Neural cell (in vitro differentiated cells): Measurements from ENCODE around the gene EID2. TPM values are rescaled to one million over a fixed set of nuclear protein-coding genes. Genes with fewer than 3 reads are reported as not detected.

ENCODE experiments used
- H2AFZ ChIP-seq: fragments of 200-600, 300-800 bp; sonication (generic), shearing (Covaris generic); 2 replicates; pipeline ENCODE4 v1.6.0; 2014; ENCODE audit warnings: low read depth, mild to moderate bottlenecking, antibody characterized with exemption, low read length, moderate library complexity
- H3F3A ChIP-seq: fragments of 200-600 bp; shearing (Covaris generic); 2 replicates; pipeline ENCODE4 v1.6.1; 2016; ENCODE audit warnings: mild to moderate bottlenecking, moderate library complexity, mixed read lengths, antibody characterized with exemption, low read length; ENCODE audit not compliant: insufficient read depth, poor library complexity, severe bottlenecking
- H3K27ac ChIP-seq: fragments of 200-600, 300-800 bp; sonication (generic), shearing (Covaris generic); 2 replicates; pipeline ENCODE4 v1.5.1; 2014; ENCODE audit warnings: mild to moderate bottlenecking, low read length, moderate library complexity
- H3K27me3 ChIP-seq: fragments of 300-800, 200-600 bp; sonication (generic), shearing (Covaris generic); 2 replicates; pipeline ENCODE4 v1.6.0; 2014; ENCODE audit warnings: mild to moderate bottlenecking, low read depth, low read length, moderate library complexity; ENCODE audit not compliant: insufficient read depth
- H3K36me3 ChIP-seq: fragments of 300-800, 200-600 bp; sonication (generic), shearing (Covaris generic); 2 replicates; pipeline ENCODE4 v1.5.1; 2014; ENCODE audit warnings: mild to moderate bottlenecking, antibody characterized with exemption, low read length, moderate library complexity; ENCODE audit not compliant: insufficient read depth
- H3K4me2 ChIP-seq: fragments of 300-800, 200-600 bp; sonication (generic), shearing (Covaris generic); 2 replicates; pipeline ENCODE4 v1.6.0; 2014; ENCODE audit warnings: mild to moderate bottlenecking, low read length
- H3K4me3 ChIP-seq: fragments of 300-800, 200-600 bp; sonication (generic), shearing (Covaris generic); 2 replicates; pipeline ENCODE4 v1.5.1; 2014; ENCODE audit warnings: mild to moderate bottlenecking, low read length, moderate library complexity
- H3K79me2 ChIP-seq: fragments of 200-600 bp; shearing (Covaris generic); replicated peaks from 2 replicates; pipeline ENCODE4 v1.6.0; 2014; ENCODE audit warnings: mild to moderate bottlenecking, low read length, moderate library complexity; ENCODE audit not compliant: insufficient read depth
- H3K9ac ChIP-seq: fragments of 300-800, 200-600 bp; sonication (generic), shearing (Covaris generic); 2 replicates; pipeline ENCODE4 v1.6.1; 2016; ENCODE audit warnings: mild to moderate bottlenecking, low read length, mixed read lengths
- H3K9me2 ChIP-seq: fragments of 200-600 bp; shearing (Covaris generic); 2 replicates; pipeline ENCODE4 v1.6.1; 2016; ENCODE audit warnings: mild to moderate bottlenecking, low read length, mixed read lengths; ENCODE audit not compliant: insufficient read depth
- H3K9me3 ChIP-seq: fragments of 200-600, 300-800 bp; sonication (generic), shearing (Covaris generic); 2 replicates; pipeline ENCODE4 v1.6.1; 2016; ENCODE audit warnings: mild to moderate bottlenecking, mixed run types, low read length, moderate library complexity, mixed read lengths
- H4K20me1 ChIP-seq: fragments of 200-600 bp; shearing (Covaris generic); 2 replicates; pipeline ENCODE4 v1.6.1; 2016; ENCODE audit warnings: mild to moderate bottlenecking, mixed run types; ENCODE audit not compliant: insufficient read depth
- CTCF ChIP-seq: fragments of 450-650 bp; IDR thresholded peaks from 2 replicates; pipeline ENCODE4 v1.5.1; 2014; ENCODE audit warnings: antibody characterized with exemption, mild to moderate bottlenecking, moderate library complexity; ENCODE audit not compliant: poor library complexity, severe bottlenecking
- EP300 ChIP-seq: fragments of 450-650 bp; conservative IDR thresholded peaks from 2 replicates; pipeline ENCODE4 v1.6.1; 2014; ENCODE audit warnings: antibody characterized with exemption, mild to moderate bottlenecking, moderate library complexity; ENCODE audit not compliant: poor library complexity, severe bottlenecking
- EZH2 ChIP-seq: fragments of 200-600, 300-800 bp; shearing (Covaris generic), sonication (generic); IDR thresholded peaks from 2 replicates; pipeline ENCODE4 v1.6.1; 2014; ENCODE audit warnings: antibody characterized with exemption, low read length, borderline replicate concordance, mild to moderate bottlenecking; ENCODE audit not compliant: insufficient read depth, poor library complexity, severe bottlenecking
- MXI1 ChIP-seq: fragments of 450-650 bp; conservative IDR thresholded peaks from 2 replicates; pipeline ENCODE4 v1.6.1; 2014; ENCODE audit warnings: antibody characterized with exemption, mild to moderate bottlenecking; ENCODE audit not compliant: poor library complexity, severe bottlenecking
- POLR2AphosphoS5 ChIP-seq: IDR thresholded peaks from 2 replicates; pipeline ENCODE4 v1.6.1; 2012
- RAD21 ChIP-seq: fragments of 450-650 bp; conservative IDR thresholded peaks from 2 replicates; pipeline ENCODE4 v1.6.1; 2014; ENCODE audit warnings: antibody characterized with exemption, mild to moderate bottlenecking, moderate library complexity
- SMC3 ChIP-seq: fragments of 450-650 bp; conservative IDR thresholded peaks from 2 replicates; pipeline ENCODE4 v1.6.1; 2014; ENCODE audit warnings: antibody characterized with exemption, mild to moderate bottlenecking, moderate library complexity; ENCODE audit not compliant: poor library complexity
- TAF1 ChIP-seq: IDR thresholded peaks from 2 replicates; pipeline ENCODE4 v1.6.1; 2012; ENCODE audit warnings: low read depth
- polyA plus RNA-seq: library from polyadenylated mRNA; depleted of rRNA; stranded (reverse); fragments of >200 nt; gene quantifications from 2 replicates; pipeline ENCODE4 v1.2.3, GENCODE V29; 2014
- TF ChIP-seq, protein P1 (sequence below): IDR thresholded peaks from 2 replicates; pipeline ENCODE4 v1.6.1; 2012; ENCODE audit warnings: borderline replicate concordance

EID2 gene
- polyA plus RNA-seq, 1 donor from 2014 or later: 47.4 TPM

DNA sequence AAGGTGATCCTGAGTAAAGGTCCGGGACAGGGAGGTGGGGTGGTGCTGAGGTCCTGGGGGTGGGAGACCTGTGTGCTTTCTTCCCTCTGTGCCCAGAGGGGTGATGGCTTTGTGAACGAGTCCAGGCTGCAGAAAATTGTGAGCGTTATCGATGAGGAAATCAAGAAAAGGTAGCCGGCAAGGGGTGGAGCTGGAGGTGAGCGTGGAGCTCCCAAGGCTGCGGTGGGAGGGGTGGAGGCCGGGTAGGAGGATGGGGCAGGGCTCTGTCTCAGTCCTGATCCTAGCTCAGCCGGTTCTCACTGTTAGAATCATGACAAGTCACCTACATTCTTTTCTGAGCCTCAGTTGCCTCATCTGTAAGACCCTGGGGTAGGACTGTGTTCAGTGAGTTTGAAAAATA lies 21.0 kb downstream of the EID2 start:
- H3K9ac ChIP-seq: no peak overlapping the region
- TF ChIP-seq RAD21 (no peak), SMC3 (no peak), TAF1 (no peak), CTCF (no peak), POLR2AphosphoS5 (no peak), EP300 (no peak), EZH2 (no peak), MXI1 (no peak)
- TF ChIP-seq, protein P1, sequence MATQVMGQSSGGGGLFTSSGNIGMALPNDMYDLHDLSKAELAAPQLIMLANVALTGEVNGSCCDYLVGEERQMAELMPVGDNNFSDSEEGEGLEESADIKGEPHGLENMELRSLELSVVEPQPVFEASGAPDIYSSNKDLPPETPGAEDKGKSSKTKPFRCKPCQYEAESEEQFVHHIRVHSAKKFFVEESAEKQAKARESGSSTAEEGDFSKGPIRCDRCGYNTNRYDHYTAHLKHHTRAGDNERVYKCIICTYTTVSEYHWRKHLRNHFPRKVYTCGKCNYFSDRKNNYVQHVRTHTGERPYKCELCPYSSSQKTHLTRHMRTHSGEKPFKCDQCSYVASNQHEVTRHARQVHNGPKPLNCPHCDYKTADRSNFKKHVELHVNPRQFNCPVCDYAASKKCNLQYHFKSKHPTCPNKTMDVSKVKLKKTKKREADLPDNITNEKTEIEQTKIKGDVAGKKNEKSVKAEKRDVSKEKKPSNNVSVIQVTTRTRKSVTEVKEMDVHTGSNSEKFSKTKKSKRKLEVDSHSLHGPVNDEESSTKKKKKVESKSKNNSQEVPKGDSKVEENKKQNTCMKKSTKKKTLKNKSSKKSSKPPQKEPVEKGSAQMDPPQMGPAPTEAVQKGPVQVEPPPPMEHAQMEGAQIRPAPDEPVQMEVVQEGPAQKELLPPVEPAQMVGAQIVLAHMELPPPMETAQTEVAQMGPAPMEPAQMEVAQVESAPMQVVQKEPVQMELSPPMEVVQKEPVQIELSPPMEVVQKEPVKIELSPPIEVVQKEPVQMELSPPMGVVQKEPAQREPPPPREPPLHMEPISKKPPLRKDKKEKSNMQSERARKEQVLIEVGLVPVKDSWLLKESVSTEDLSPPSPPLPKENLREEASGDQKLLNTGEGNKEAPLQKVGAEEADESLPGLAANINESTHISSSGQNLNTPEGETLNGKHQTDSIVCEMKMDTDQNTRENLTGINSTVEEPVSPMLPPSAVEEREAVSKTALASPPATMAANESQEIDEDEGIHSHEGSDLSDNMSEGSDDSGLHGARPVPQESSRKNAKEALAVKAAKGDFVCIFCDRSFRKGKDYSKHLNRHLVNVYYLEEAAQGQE: no peak
- H3K27ac ChIP-seq: no peak overlapping the region
- no peak overlapping the region for H2AFZ ChIP-seq
- no peak overlapping the region for H3K4me3 ChIP-seq
- H3K79me2 ChIP-seq: no peaks in the 10 kb centered on the region
- H3K36me3 ChIP-seq: no peaks in the 10 kb centered on the region
- H3K4me2 ChIP-seq: no peak overlapping the region
- H3K9me2 ChIP-seq: no peaks in the 10 kb centered on the region
- no peaks in the 10 kb centered on the region for H3K9me3 ChIP-seq
- H3F3A ChIP-seq: no peaks in the 10 kb centered on the region
- no peaks in the 10 kb centered on the region for H4K20me1 ChIP-seq
- peaks cover 27% of the 10 kb centered on the region for H3K27me3 ChIP-seq

GRCh38 chr19:39518458-39518857 lies 21.5 kb downstream of the EID2 start:
- H3F3A ChIP-seq: no peaks in the 10 kb centered on the region
- no peaks in the 10 kb centered on the region for H4K20me1 ChIP-seq
- peaks cover 33% of the 10 kb centered on the region for H3K27me3 ChIP-seq
- H3K9ac ChIP-seq: no peak overlapping the region
- H3K36me3 ChIP-seq: no peaks in the 10 kb centered on the region
- H3K4me2 ChIP-seq: no peak overlapping the region
- no peak overlapping the region for H3K4me3 ChIP-seq
- H3K79me2 ChIP-seq: no peaks in the 10 kb centered on the region
- H3K27ac ChIP-seq: no peak overlapping the region
- no peaks in the 10 kb centered on the region for H3K9me3 ChIP-seq
- H3K9me2 ChIP-seq: no peaks in the 10 kb centered on the region
- TF ChIP-seq MXI1 (no peak), CTCF (no peak), POLR2AphosphoS5 (no peak), RAD21 (no peak), TAF1 (no peak), SMC3 (no peak), EP300 (no peak), EZH2 (no peak)
- TF ChIP-seq, protein P1: no peak
- H2AFZ ChIP-seq: no peak overlapping the region
